IPS DF 6.9 (cell line): ENCODE data around the gene THSD4.

Experiments
- DNase-seq: peaks from one replicate; pipeline ENCODE4 v3.0.0-alpha.2; 2013; ENCODE audit warnings: low read depth, low spot score
- H3K27ac ChIP-seq: one replicate; pipeline ENCODE4 v1.5.1; 2013; ENCODE audit warnings: low read length, control low read depth
- H3K27me3 ChIP-seq: 2 replicates; pipeline ENCODE4 v1.6.1; 2013; ENCODE audit warnings: mild to moderate bottlenecking, low read length; ENCODE audit not compliant: control insufficient read depth, insufficient read depth
- H3K36me3 ChIP-seq: 2 replicates; pipeline ENCODE4 v1.6.1; 2013; ENCODE audit warnings: low read length; ENCODE audit not compliant: control insufficient read depth, insufficient read depth
- H3K4me1 ChIP-seq: 2 replicates; pipeline ENCODE4 v1.6.1; 2013; ENCODE audit warnings: low read length; ENCODE audit not compliant: control insufficient read depth, insufficient read depth
- H3K4me3 ChIP-seq: 2 replicates; pipeline ENCODE4 v1.5.1; 2013; ENCODE audit warnings: mild to moderate bottlenecking, low read length
- H3K9me3 ChIP-seq: 2 replicates; pipeline ENCODE4 v1.6.1; 2013; ENCODE audit warnings: low read length, inconsistent platforms; ENCODE audit not compliant: control insufficient read depth, insufficient read depth
- WGBS: extraction: QIAGEN DNeasy Blood & Tissue Kit; methylation state at CpG from one replicate; pipeline ENCODE4 v1.1.7; 2013; ENCODE audit warnings: mixed read lengths, missing lambda C conversion rate; ENCODE audit not compliant: insufficient read length, insufficient coverage; 5-methylcytosine and 5-hydroxymethylcytosine counted together

THSD4 gene

DNA sequence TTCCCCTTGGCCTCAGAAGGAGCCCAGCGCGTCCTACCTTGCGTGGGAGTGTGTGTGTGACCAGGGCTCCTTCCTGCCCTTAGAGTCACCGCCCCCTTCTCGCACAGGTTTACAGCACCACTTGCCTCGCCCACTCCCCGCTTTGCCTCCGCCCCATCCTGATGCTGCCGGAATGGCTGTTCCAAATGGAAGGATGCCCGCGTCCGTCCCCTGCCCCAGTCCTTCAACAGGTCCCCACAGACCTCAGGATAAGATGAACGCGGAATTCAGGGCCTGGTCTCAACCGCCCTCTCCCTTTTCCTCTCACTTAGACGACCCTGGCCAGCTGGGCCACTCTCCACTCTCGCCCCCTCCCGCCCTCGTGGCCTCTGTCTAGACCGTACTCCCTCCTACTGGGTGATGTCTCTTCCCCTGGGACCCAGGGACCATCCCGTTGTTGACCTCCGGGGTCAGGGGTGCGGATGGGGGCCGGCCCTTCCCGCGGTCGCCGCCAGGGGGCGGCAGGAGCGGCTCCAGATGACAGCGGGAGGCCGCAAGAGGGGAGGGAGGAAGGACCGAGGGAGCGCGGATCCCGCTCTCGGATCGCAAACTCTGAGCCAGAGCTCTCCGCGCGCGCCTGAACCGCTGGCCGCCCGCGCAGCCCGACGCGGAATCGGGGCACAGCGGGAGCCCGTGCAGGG is at the start of gene THSD4:
TSS of gene THSD4 (plus strand) at position 585 of the 680 bp plus-strand sequence.
- H3K9me3 ChIP-seq: no peaks in the 10 kb centered on the region
- WGBS: no CpG with 5 or more reads among the region's 52 CpGs
- H3K27ac ChIP-seq: no peak within 1 kb of the TSS
- DNase-seq: peak; percentile 58
- no peaks in the 10 kb centered on the region for H3K36me3 ChIP-seq
- H3K27me3 ChIP-seq: peaks cover 5% of the 10 kb centered on the region; the same call in 1 of the 2 replicates
- H3K4me3 ChIP-seq: peak within 1 kb of the TSS; percentile 46
- no peaks in the 10 kb centered on the region for H3K4me1 ChIP-seq

DNA sequence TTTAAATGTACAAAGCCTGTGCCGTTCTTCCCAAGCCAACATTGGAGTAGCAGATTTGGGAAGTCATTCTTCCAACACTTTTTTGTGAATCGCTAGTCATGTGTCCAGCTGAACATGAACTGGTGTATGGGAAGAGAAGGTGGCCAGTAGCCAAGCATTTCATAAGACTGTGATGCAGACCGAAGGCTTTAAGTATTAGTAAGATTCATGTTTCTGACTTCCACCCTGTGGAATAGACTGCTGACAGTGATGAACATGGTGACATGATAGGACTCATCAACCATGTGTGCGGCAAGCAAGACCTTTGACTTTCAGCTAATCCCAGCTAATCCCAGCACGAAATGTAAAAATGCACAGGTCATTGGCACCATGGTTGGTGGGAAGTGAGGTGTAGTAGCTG is 48.3 kb upstream of the THSD4 start:
- Histone ChIP-seq H3K4me3 (no peak overlapping the region), H3K36me3 (no peaks in the 10 kb centered on the region), H3K4me1 (no peaks in the 10 kb centered on the region), H3K9me3 (no peaks in the 10 kb centered on the region), H3K27ac (no peak overlapping the region), H3K27me3 (no peaks in the 10 kb centered on the region; the same call in 1 of the 2 replicates)
- no peak for DNase-seq
- WGBS: no CpG with 5 or more reads among the region's 5 CpGs

DNA sequence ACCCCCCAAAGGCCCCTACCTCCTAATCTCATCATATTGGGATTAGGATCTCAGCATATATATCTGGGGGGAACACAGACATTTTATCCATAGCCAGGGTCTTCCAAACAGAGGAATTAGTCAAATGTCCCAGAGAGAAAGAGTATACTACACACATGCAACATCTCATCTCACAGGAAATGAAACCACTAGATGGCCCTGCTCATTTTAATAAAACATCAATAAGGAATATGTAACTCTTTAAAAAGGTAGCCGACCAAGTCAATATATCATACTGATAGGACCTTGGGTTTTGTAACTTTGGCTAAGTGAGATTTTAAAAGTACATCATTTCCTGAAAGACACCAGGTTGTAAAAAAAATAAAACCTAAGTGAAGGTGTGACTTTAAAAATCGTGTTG is 45.6 kb upstream of the THSD4 start:
- no peak for DNase-seq

DNA sequence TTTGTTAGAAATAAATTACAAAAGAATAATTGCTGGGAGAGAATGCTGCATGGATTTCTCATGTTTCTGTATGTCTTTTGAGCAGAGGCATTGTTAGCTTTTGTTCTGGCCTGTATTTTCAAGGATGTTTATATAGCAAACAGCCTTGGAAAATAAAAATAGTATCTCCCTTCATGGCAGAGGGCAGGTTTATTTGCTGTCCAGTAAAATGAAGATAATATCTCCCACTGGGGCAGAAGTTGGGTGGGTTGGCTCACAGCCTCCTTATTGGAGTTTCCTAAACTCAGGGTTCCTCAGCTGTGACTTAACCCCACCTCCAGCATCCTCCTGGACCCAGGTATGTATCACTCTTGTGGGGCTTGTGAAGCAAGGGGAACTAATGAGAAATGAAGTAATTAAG is 43.7 kb upstream of the THSD4 start:
- no peaks in the 10 kb centered on the region; the same call in 1 of the 2 replicates for H3K9me3 ChIP-seq
- no peaks in the 10 kb centered on the region for H3K36me3 ChIP-seq
- no peak overlapping the region for H3K27ac ChIP-seq
- no peak overlapping the region for H3K4me3 ChIP-seq
- DNase-seq: no peak
- H3K27me3 ChIP-seq: no peaks in the 10 kb centered on the region
- H3K4me1 ChIP-seq: no peaks in the 10 kb centered on the region

More for the DNA sequence above, 45.6 kb upstream of the THSD4 start:
- no peaks in the 10 kb centered on the region for H3K4me1 ChIP-seq
- WGBS: no CpG with 5 or more reads among the region's 2 CpGs
- no peak overlapping the region for H3K27ac ChIP-seq
- no peaks in the 10 kb centered on the region; the same call in 1 of the 2 replicates for H3K9me3 ChIP-seq
- H3K27me3 ChIP-seq: no peaks in the 10 kb centered on the region; the same call in 1 of the 2 replicates
- H3K36me3 ChIP-seq: no peaks in the 10 kb centered on the region
- no peak overlapping the region for H3K4me3 ChIP-seq

DNA sequence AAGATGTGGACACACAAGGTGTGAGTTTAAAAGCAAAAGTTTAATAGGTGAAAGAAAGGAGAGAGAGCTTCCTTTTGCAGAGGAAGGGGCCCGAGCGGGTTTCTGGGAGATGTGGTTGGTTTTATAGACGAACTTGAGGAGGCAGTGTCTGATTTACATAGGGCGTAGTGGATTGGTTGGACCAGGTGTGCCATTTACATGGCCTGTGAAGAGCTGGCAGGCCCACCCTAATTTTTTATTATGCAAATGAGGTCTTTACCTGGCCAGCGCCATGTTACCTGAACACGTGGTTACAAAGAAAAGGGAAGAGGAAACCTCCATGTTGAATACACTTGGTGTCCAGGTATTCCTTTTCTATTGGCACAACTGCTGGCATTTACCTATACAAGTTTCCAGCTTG is 42.8 kb upstream of the THSD4 start:
- DNase-seq: peak; percentile 11
- Histone ChIP-seq H3K9me3 (no peaks in the 10 kb centered on the region; the same call in 1 of the 2 replicates), H3K4me1 (no peaks in the 10 kb centered on the region), H3K27me3 (no peaks in the 10 kb centered on the region), H3K4me3 (no peak overlapping the region), H3K27ac (no peak overlapping the region), H3K36me3 (no peaks in the 10 kb centered on the region)
- no CpG with 5 or more reads among the region's 6 CpGs for WGBS

DNA sequence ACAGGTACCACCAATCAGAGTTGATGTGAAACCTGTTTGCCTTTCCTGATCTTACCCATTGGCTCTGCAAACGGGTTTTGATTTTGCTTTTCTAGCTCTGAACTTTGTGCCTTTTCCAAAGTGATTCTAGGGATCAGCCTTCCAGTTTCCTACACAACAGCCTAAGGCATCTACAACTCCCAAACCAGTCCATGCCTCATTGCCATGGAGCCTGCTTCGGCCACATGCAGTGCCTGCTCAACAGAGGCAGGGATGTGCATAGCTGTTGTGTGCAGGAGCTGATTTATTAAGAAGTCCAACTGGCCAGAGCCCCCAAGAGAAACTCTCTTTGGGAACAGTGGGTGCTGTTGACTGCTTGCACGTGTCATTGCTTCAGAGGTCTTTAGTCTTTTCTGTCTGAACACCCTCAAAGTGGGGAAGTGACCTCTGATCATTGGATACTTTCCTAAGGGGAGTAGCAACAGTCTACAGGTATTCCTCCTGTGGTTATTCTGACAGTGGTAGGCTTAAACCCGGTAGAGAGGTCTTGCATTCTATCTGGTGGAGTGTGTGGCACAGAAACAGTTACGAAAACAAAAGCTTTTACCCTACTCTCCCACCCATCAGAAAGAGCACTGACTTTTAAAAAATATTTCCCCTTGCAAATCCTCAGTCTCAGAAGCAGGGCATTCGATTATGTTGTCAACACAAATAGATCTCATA is 36.6 kb upstream of the THSD4 start:
- DNase-seq: no peak

DNA sequence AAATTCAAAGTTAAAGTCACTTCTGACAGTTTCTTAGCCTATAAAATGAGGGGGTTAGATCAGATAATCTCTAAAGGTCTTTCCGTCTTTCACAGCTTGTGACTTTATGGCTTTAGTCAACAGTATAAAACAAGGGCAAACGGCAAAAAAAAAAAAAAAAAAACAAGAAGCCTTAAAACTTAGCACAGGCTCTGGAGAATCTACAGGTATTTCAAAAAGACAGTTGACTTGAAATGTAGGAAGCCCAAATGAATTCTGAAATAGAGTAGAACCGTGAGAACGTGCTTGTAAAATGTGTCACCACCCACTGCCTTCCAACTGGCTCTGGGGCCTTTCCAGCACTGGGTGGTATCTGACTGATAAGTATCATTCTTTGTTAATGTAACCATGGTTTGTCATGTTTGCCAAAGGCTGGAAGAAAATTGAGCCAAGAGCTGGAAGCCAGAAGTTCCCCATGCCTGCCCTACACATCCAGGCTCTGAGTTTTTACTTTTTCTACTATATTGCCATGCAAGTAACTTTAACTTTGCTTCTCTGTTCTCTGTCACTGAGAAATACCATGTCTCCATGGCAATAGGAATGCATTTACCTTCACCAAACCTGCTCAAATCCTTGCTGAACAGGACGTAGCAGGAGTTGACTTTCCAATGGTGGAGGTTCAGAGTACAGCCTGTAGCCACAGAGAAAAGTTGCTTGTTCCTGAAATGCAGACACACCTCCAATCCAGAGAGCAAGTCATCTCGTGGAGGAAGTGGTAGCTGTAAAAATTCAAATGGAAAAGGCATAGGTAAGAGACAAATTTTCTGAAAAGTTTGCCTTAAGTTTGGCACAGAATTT is 35.8 kb upstream of the THSD4 start:
- no peak overlapping the region for H3K4me3 ChIP-seq
- H3K4me1 ChIP-seq: no peaks in the 10 kb centered on the region
- DNase-seq: no peak
- H3K9me3 ChIP-seq: no peaks in the 10 kb centered on the region
- WGBS: no CpG with 5 or more reads among the region's 6 CpGs
- H3K27ac ChIP-seq: no peak overlapping the region
- H3K36me3 ChIP-seq: no peaks in the 10 kb centered on the region
- H3K27me3 ChIP-seq: peaks cover 7% of the 10 kb centered on the region; the same call in 1 of the 2 replicates

More for the DNA sequence above, 36.6 kb upstream of the THSD4 start:
- H3K36me3 ChIP-seq: no peaks in the 10 kb centered on the region
- no peak overlapping the region for H3K4me3 ChIP-seq
- no CpG with 5 or more reads among the region's 6 CpGs for WGBS
- H3K4me1 ChIP-seq: no peaks in the 10 kb centered on the region
- no peaks in the 10 kb centered on the region for H3K9me3 ChIP-seq
- H3K27ac ChIP-seq: no peak overlapping the region
- H3K27me3 ChIP-seq: peaks cover under 1% of the 10 kb centered on the region; the same call in 1 of the 2 replicates

DNA sequence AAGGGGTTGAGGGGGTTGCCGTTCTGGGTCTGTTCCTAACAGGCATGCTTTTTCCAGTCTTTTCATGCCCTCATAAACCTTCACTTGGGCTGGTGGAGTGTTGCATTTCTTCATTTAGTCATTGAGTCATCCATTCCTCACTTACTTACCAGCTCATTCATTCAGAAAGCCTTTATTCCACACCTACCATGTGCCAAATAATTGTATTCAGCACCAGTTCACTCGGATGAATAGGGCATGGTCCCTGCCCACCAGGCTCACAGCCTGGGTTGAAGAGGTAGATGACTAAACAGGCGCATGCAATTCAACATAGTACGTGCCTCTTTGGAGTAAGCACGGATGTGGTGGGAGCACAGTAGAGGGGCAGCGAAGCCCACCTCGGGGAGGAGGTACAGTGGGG is 35.1 kb upstream of the THSD4 start:
- Histone ChIP-seq H3K4me1 (no peaks in the 10 kb centered on the region), H3K27me3 (peaks cover 11% of the 10 kb centered on the region; the same call in 1 of the 2 replicates), H3K4me3 (no peak overlapping the region), H3K27ac (no peak overlapping the region), H3K36me3 (no peaks in the 10 kb centered on the region), H3K9me3 (no peaks in the 10 kb centered on the region)
- DNase-seq: no peak
- WGBS: no CpG with 5 or more reads among the region's 7 CpGs

DNA sequence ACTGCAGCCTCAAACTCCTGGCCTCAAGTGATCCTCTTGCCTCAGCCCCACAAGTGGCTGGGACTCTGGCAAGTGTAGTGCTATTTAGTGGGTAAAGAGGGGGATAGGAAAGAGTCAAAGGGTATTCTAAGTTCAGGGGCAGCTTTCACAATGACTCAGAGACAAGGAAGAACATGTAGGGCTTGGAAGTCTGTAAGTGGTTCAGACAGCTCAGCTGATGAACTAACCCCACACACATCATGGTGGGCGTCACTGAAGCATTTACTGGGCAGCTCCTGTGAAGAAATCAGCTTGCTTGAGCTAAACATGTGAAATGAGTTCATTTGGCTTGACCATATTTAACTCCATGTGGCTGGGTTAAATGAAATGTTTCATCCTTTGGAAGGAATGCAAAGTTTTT is 34.6 kb upstream of the THSD4 start:
- DNase-seq: no peak
- H3K4me1 ChIP-seq: no peaks in the 10 kb centered on the region

DNA sequence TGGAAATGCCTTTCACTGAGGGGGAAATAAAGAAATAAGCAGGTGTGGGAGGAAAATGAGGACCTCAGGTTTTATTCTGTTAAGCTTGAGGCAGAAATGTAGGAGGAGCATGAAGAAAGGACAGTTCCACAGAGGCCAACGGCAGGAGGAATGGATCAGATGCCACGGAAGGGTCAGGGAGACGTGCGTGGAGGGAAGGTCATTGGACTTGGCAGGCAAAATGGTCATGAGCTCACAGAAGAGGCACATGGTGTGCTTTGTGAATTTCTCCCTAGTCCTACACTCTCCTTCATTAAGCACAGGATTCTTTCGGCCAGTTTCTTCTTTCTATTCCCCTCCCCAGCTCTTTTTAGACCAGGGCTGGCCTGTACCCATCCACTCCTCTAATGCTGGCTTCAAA is 32.5 kb upstream of the THSD4 start:
- Histone ChIP-seq H3K36me3 (no peaks in the 10 kb centered on the region), H3K9me3 (no peaks in the 10 kb centered on the region), H3K27me3 (peaks cover 17% of the 10 kb centered on the region; the same call in 1 of the 2 replicates), H3K4me3 (no peak overlapping the region), H3K27ac (no peak overlapping the region), H3K4me1 (no peaks in the 10 kb centered on the region; the same call in 1 of the 2 replicates)
- no CpG with 5 or more reads among the region's 5 CpGs for WGBS
- no peak for DNase-seq

More for the DNA sequence above, 34.6 kb upstream of the THSD4 start:
- Histone ChIP-seq H3K27me3 (peaks cover 11% of the 10 kb centered on the region; the same call in 1 of the 2 replicates), H3K27ac (no peak overlapping the region), H3K4me3 (no peak overlapping the region), H3K36me3 (no peaks in the 10 kb centered on the region), H3K9me3 (no peaks in the 10 kb centered on the region)
- no CpG with 5 or more reads among the region's 1 CpG for WGBS
